ENCODE data around the gene TARS3.
"Not testable (repeated sequence)": the region's sequence is repeated elsewhere in the genome, so short reads cannot be mapped to it uniquely, and the experiment has no call there.

TARS3 gene

DNA sequence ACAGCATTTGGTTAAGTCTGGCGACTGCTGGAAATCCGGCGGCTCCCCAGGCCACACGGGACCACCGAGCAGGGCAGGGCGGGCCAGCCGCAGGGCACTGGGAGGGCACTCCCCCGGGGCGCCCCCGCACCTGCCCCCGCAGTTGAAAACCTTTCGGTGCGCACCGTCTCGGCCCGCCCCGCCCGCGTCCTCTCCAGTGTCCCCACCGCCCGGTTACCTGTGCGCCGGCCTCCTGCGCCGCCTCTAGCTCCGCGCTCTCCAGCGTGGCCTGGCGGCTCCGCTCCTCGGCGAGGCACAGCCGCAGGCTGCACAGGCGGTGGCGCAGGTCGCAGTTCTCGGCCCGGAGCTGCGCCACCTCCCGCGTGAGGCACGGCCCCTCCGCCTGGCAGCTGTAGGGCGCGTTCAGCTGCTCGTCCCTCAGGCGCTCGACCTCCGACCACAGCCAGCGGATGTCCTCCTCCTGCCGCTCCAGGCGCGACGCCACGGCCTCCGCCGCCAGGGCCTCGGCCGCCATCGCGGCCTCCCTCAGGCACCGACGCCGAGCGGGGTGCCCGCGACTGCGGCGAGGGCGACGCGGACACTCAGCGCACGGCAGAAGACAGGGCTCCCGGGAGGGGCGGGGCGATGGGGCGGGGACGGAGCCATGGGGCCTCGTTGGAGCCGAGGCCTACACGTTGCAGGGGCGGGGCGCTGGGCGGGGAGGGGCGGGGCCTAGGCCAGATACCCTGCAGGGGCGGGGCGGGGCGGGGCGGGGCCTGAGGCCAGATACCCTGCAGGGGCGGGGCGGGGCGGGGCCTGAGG, at the start of gene TARS3:
Gene TARS3 (minus strand): TSS at position 600 of the 801 bp plus-strand sequence. CDS start 86 bp downstream, at position 514.
- peak; percentile 86 for DNase-seq (ENCODE audit: low spot score)

DNA sequence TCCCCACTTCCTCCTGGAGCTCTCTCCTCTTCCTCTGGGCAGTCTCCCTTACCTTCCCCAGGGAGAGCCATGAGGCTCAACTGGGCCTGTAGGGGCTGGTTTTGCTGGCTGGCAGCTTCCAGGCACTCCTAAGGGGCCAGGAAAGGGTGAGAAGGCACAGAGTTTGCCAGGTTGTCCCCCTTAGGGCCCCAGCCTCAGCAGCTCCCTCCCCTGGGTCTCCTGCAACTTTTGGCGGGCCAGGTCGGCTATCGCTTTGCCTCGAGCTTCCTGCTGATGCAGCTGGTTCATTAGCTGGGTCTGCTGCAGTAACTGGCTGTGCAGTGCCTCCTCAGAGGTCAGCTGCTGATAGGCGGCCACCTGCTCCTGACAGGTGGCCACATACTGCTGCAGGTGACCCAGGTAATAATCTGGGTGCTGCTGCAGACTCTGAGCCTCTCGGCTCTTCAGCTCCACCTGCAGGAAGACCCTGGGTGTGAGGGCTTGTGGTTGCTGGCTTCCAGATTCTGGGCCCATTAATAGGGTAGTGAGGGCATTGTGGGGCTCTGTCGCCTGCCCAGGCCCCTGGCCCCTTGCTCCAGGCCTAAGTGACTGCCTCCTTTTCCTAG, 49.3 kb upstream of the TARS3 start:
- no peak for DNase-seq (ENCODE audit: low spot score)

DNA sequence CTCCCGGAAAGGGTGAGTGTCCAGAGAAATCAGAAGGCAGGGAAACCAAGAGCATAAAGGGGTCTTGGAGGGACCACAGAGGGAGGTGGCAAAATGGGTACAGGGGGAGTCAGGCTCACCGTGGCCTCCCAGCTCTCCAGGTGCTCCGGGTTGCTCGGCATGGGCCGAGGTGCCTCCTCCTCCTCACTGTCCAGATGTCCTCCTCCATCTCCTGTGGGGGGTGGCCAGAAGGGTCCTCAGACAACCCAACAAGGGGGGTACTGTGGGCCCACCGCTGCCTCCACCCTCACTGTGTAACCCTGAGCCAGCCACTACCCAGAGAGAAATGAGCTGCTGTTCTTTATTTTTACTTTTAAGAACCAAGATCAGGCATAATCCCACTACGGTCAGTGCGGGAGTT, 48.6 kb upstream of the TARS3 start:
- no peak for DNase-seq (ENCODE audit: low spot score)

DNA sequence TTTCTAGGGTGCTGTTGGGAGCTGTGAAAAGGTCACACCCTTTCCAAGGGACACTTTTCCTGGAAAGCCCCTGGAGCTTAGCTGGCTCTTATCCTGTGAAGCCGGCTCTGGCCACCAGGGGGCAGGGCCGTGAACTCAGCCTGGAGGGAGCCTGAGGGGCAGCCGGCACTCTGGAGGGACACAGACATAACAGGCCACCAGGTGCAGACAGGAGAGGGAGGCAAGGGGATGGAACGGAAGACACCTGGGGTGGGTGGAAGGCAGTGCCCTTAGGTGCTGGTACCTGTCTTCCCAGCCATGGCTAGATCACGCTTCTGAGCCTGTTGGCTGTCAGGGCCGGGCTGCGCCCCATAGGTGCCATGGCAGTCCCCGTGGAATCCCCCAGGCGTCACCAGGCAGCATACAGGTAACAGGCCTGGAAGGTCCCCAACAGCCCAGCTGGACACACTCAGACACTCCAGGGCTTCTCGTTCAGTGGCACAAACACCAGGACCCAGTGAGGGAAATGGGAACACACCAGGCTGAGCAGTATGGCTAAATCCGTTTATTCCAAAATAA, 42.9 kb upstream of the TARS3 start:
- not testable (repeated sequence) for DNase-seq (ENCODE audit: low spot score)

DNA sequence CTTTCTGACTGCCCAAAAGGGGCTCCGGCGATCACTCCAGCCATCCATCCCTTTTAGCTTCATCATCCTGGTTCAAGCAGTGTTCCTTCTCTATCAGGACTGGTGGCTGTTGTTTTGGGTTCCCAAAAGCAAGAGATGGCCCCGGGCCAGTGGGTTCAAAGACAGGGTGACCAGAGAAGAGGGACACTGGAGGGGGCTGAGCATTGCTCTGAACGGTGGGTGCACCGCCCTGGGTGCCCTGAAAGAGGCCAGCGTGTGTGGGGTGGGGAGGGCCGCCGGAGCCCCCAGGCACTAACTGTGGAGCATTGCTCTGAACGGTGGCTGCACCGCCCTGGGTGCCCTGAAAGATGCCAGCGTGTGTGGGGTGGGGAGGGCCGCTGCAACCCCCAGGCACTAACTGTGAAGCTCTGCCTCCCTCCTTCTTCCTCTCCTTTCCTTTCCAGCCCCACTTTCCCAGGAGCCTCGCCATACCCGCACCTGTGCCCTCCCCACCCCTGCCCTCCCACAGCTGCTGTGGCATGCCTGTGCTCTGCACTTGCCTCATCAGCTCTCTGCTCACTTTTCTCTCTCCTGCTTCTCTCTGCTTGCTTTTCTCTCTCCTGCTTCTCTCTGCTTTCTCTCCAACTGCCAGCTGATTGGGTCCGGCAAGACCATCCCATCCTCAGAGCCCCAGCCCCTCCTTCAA, 41.6 kb upstream of the TARS3 start:
- no peak for DNase-seq (ENCODE audit: low spot score)

DNA sequence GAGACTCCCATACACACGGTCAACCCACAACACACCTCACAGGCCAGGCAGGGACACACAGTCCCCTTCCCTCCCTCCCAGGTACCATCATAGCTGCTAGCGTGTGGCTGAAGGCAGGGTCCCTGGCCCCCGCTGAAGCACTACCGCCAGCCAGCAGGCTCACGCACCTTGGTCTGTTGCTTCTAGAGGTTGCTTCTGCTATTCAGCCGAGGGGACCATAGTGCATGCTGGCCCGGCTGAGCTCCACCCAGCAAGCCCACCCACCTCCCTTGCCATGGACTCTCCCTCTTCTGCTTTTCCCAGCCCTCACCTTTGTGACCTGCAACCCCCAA, 41.0 kb upstream of the TARS3 start:
- not testable (repeated sequence) for DNase-seq (ENCODE audit: low spot score)

DNA sequence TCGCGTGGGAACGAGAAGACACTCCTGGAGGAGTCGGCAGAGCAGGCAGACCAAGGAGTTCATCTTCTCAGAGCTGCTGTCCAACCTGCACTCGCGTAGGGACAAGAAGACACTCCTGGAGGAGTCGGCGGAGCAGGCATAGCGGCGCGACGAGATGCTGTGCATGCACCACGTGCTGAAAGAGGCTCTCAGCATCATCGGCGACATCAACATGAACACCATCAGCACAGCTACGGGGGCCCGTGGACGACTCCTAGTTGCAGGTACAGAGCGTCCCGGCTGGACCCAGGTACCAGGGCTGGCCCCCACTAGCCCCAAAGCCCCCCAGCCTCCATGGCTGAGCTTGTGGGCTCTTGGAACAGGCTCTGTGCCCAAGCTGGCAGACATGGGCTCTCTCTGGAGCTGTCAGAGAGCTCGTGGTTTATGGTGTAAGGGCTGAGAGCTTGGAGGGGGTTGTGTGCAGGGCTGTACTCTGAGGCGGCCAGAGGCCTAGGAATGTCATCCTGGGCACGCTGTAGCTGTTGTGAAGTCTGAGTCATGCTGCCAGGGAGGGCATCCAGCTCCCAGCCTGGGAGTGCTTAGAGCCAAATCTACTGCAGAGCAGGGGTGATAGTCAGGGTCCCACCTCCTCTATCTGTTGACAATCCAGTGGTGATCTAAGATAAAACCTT, 40.5 kb upstream of the TARS3 start:
- not testable (repeated sequence) for DNase-seq (ENCODE audit: low spot score)

DNA sequence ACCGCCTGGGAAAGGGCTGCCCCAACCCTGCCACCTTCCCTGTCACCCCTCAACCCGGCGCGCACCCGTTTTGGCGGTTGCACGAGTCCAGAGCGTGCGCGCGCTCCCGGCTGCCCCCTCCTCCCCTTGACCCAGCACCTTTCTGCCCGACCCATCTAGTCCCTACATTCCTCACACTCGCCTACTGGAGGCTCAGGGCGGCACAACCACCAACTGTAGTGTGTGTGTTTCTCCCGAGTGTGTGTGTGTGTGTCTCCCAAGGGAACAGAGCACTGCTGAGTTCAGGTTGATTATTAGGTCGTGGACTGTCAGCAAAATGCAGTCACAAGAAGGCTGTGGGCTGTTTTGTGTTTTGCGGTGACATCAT, 22.4 kb upstream of the TARS3 start:
- DNase-seq (ENCODE audit: low spot score): not testable (repeated sequence)

DNA sequence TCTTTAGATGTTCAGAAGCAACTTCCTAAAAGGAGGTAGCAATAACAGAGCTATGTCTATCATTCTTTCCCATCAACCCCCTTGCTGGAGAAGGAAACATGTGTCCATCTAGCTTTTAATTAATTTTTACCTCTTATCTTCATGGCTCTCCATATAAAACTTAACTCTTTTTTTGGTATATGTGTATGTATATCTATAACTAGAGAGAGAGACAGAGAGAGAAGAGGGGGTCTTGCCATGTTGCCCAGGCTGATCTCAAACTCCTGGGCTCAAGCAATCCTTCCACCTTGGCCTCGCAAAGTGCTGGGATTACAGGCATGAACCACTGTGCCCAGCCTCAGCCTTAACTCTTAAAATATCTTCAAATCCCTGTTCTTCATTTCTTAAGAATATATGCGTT, 10.6 kb upstream of the TARS3 start:
- not testable (repeated sequence) for DNase-seq (ENCODE audit: low spot score)

DNA sequence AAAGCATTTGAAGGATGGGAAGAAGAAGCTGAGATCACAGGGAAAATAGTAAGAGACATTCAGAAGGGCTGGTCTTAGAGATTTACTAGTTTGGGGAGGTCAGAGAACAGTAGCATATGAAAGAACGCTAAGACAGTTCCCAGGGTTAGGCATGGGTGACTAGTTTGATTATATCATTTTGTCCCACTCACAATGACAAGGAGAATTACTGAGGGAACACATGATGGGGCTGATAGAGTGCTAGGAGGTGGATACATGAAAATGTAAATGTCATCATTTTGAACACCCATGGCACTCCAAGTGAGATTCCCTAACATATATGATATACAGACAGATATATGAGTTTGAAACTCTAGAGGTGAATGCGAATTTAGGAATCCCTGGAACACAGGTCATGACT, 9.3 kb upstream of the TARS3 start:
- DNase-seq (ENCODE audit: low spot score): no peak

DNA sequence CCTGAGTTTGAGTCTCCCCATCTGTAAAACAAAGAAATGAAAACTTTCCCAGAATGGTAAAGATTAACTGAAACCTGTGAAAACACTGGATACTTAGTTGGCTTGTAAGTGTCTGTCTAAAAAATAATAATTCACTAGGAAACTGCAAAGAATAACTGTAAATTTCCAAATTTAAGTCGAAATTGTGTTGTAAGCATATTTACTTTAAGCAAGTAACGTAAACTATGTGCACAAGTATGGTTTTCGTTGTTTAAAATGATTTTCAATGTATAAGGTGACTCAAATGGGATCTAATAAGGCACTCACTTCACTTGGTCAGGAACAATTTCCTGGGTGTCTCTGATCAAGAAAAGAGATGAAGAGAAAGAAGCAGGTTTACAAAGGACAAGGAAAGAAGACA, 8.5 kb upstream of the TARS3 start:
- no peak for DNase-seq (ENCODE audit: low spot score)

DNA sequence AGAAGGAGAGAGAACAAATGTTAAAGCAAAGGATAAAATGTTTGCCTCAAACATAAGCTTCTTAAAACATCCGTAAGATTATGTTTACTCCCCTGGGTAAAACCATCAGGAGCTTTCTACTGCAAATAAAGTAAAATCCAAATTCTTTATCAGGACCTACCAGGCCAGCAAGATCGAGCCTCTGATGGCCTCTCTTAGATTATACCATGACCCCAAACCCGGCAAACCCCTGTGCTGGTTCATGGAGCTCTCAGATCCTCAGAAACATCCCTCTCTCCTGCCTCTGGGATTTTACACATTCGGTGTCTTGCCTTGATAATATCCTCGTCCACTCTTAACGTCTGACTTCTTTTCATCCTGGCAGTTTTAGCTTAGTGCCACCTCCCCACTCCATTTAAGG, 7.5 kb upstream of the TARS3 start:
- DNase-seq (ENCODE audit: low spot score): no peak

DNA sequence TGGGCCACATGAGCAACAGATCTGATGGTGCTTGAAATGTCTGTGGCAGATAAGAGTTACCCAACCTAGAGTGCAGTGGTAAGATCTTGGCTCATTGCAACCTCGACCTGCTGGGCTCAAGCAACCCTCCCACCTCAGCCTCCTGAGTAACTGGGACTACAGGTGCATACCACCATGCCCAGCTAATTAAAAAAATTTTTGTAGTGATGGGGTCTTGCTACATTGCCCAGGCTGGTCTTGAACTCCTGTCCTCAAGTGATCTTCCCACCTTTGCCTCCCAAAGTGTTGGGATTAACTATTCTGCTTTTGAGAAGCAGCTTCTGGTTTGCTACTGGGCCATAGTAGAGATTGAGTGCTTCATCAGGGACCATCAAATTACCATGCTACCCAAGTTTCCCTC, 2.9 kb upstream of the TARS3 start:
- DNase-seq (ENCODE audit: low spot score): no peak

DNA sequence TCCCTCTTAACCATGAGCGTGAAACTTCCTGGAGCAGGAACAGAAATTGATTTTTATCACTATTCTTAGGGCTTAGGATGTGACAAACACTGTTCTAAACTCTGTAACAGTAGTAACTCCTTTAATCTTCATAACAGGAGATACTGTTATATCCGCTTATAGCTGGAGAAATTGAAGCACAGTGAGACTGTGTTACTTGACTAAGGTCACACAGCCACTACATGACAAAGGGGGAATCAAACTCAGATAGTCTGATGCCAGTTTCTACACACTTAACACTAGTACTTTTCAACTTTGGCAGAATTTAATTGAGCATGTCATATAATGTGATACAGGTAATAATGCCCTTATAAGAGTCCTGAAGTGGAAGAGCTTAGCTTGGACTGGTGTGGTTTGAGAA, 800 bp upstream of the TARS3 start:
- DNase-seq (ENCODE audit: low spot score): no peak

DNA sequence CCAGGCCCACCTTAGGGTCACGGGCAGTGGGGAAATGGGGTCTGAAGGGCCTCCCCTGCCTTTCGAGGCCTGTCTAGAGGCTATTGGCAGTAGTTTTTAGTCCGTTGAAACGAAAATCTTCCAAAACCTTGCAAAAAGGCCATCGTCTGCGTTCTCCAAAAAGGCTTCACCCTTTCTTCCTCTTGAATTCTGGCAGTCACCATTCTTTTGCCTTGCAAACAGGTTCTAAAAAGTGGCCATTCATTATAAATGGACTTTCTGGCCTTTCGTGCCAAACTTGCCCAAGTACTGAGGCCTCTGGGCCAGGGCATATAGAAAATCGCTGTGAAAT, 367 bp upstream of the TARS3 start:
- DNase-seq (ENCODE audit: low spot score): no peak

DNA sequence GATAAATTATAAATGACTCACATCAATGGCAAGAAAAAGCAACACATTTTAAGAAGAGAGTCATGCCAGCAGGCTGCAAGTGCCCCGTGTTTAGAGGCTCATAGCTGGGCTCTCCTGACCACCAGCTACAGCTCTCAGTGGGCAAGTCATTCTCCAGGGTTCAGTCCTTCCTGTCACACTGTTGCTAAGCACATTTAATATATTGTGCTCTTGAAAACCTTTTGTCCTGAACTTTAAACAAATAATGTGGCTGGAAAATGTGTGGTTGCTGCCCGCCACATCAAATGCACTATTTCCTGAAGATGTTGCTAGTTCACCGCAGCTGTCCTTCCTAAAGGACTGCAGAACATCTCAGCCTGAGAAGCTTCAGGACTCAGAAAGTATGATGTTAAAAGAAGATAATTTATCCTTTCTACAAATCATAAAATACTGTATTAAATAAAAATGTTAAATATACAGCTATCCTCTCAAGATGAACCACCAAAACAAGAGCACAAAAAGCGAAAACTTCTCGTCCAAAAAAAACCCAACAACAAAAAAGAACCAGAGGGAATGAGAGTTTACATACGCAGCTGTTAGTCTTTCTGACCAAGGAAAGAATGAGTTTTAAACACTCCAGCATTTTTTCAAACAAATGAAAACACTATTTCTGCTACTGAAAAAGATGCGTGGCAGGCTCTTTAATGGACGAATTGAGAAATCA, 951 bp downstream of the TARS3 start:
- DNase-seq (ENCODE audit: low spot score): peak; percentile 11

DNA sequence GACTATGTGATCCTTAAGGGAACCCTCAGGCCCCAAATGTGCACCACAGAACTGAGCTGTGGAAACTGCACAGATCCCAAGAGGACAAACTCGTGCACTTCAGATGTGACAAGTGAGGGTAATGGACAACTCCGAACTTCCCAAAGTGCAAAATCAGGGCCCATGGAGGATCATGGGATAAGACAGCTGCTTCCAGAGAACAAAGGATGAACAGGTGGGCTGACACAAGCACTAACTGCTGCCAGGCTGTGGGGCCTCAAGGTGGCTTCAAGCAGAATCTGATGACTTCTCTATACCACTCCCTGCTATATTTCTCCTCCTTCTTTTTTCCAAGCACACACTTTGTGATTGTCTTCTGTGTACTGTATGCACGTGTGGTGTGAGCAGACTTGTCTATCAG, 5.4 kb downstream of the TARS3 start:
- no peak for DNase-seq (ENCODE audit: low spot score)

DNA sequence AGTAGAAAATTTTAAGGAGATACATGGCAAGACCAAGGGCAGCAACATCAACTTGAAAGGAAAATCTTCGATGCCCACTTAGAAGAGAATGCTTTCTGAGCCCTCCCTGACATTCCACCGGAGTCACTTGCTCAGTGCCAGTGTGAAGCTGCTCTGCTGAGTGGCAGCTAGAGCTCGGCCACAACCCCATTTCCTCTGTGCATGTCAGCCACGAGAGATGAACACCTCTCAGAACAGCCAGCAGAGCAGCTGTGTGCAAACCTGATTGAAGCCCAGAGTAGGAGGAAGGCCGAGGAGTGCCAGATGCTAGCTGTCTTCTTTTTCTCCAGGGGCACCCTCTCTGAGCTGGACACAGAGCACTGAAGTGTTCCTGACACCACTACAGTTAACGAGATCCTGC, 12.2 kb downstream of the TARS3 start:
- DNase-seq (ENCODE audit: low spot score): no peak

DNA sequence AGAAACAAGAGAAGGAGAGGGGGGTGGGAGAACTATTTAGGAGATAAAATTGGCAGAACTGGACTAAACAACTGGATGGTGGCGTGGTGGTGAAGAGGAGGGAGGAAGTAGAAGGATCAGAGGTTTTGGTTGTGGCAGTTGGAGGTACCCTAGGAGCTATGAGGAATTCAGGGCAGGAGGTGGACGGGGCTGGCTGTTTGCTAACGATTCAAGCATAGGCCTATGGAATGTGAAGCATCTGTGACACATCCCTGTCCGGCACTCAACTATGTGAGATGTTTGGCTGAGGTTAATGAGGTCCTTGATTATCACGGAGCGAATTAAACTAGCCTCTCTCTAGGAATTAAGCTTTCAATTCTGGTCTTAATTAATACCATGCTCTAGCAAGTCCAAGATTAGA, 13.5 kb downstream of the TARS3 start:
- no peak for DNase-seq (ENCODE audit: low spot score)

DNA sequence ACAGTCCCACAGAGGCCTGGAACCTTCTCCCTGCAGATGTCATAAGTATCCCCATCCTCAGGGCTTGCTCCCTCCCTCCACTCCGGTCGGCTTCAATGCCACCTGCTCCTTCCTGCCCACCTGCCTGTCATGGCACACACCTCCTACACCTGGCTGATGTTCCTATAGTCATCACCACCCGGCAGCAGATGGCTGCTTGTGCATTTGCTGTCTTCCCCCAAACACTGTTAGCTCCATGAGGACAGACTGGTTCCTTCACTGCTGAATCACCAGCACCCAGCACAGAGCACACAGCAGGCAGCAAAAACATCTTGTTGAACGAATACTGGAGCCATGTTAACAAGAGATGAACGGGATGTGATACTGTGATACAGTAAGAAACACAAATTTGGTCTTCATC, 14.8 kb downstream of the TARS3 start:
- DNase-seq (ENCODE audit: low spot score): no peak

DNA sequence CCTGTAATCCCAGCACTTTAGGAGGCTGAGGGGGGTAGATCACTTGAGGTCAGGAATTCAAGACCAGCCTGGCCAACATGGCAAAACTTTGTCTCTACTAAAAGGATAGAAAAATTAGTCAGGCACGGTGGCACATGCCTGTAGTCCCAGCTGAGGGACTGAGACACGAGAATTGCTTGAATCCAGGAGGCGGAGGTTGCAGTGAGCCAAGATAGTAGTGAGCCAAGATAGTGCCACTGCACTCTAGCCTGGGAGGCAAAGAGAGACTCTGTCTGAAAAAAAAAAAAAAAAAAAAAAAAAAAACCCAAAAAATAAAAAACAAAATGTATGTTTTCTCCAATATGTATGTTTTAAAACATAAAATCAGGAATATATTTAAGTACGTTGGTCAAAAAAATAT, 16.3 kb downstream of the TARS3 start:
- DNase-seq (ENCODE audit: low spot score): no peak

DNA sequence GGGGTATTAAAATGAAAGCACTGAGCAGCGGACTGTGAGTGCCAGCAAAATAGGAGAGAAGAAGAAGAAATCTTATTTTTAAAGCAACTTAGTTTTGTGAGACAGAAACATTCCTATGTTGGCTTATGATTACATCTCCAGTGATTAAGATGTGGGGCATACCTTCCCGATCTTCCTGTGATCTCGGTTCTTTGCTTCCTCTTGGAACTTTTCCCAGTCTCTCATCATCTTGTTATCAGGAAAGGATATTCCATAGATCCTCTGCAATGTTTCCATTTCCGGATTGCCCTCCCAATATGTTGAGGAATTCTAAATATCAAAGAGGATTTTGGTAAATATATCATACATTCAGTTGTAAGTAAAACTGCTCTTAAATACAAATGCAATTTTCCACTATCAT, 22.2 kb downstream of the TARS3 start:
- no peak for DNase-seq (ENCODE audit: low spot score)
